GM21515 (cell line): ENCODE measurements around the gene OR2T29.
A peak's percentile ranks its signal among the peaks of the same experiment; 100 is the strongest.
"Not testable (repeated sequence)": the region's sequence is repeated elsewhere in the genome, so short reads cannot be mapped to it uniquely, and the experiment has no call there.

Experiments
- ATAC-seq: cut with Tn5 transposase; IDR thresholded peaks from one replicate; pipeline ENCODE4 v1.9.1; 2021; ENCODE audit not compliant: unreplicated experiment

OR2T29 gene, protein sequence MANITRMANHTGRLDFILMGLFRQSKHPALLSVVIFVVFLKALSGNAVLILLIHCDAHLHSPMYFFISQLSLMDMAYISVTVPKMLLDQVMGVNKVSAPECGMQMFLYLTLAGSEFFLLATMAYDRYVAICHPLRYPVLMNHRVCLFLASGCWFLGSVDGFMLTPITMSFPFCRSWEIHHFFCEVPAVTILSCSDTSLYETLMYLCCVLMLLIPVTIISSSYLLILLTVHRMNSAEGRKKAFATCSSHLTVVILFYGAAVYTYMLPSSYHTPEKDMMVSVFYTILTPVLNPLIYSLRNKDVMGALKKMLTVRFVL

DNA sequence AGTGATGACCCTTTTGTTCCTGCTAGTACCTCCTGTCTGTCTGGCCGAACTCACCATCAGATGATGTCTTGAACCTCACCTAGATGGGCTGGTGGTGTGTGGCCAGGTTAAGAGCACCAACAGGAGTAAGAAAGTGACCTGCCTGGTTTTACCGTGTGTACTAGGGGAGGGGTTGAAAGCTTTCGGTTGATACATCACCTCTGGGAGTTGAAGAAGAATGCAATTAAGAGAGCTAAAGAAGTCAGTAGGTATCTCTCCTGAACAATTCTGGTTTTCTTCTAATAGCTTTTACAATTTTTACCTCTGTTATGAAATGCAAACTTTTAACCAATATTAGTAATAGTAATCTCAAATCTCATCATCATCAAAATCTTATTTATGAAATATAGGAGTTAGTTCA is at the start of gene OR2T29:
TSS of gene OR2T29 (minus strand) at position 101 of the 400 bp plus-strand sequence. CDS start 3,281 bp downstream, outside the sequence.
- ATAC-seq = not testable (repeated sequence)

DNA sequence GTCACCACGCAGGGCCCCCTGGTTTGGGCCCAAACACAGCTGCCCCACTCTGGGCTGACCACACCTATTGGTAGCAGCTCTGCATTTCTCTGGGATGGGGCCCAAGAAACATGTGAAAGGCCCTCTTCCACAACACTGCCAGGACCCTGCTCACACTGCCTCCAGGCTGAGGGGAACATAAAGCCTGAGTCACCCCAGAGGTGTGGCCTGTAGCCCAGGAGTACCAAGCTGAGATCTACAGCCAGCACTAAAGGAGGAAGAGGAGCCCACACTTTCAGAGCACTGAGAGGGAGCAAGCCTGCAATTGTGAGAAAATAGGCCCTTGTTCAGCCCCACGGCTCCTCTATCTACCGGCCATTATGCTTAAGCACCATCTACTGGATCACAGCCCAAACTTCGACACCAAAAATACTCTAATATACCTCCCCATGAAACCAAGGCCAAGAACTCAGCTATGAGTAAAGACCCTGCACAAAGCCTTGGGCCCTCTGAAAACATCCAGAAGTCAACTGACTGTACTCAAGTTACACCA is 49.4 kb upstream of the OR2T29 start:
- ATAC-seq = no peak

GRCh38 chr1:248610301-248610700 is 47.7 kb upstream of the OR2T29 start:
- ATAC-seq = no peak

DNA sequence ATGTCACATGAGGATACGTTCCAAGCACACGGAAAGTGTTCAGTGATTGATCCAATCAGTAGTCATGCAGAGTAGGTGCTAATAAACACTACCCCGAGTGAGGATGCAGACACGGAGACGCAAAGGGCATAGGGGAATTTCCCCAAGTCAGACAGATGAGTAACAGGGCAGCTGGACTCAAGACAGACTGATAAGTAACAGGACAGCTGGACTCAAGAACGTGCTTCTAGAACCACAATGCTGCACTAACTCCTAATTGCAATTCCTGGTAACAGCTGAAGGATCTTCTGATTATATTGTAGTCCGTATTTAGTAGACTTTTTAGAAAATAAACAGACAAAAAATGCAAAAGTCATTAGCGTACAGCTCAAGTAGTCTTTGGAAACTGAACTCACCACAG is 36.8 kb upstream of the OR2T29 start:
- ATAC-seq = no peak

- no peak for ATAC-seq
Measured at GRCh38 chr1:248597589-248597988, 35.0 kb upstream of the OR2T29 start, which contains the start of gene OR2T10. TSS of gene OR2T10 (minus strand) at chr1:248597700. CDS start at chr1:248593768, 3,932 bp downstream.

DNA sequence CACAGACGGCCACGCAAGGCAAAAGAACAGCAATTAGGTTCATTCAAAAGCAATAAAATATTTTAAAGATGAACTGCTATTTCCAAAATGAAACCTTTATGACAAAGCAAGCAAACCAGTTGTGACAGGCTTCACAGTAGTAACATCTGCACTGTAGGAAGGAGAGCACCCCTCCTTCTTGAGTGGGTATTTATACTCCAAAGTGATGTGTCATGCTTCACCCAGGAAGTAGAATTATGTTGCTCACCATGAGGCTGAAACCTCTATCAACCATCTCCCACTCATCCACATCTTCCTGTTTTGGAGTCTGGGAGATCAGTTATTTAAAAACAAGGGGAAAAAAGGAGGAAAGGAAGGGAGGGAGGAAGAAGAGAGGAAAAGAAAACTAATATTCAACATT is 34.0 kb upstream of the OR2T29 start:
- no peak for ATAC-seq

- no peak for ATAC-seq
Measured at GRCh38 chr1:248593226-248593625, 30.7 kb upstream of the OR2T29 start.

DNA sequence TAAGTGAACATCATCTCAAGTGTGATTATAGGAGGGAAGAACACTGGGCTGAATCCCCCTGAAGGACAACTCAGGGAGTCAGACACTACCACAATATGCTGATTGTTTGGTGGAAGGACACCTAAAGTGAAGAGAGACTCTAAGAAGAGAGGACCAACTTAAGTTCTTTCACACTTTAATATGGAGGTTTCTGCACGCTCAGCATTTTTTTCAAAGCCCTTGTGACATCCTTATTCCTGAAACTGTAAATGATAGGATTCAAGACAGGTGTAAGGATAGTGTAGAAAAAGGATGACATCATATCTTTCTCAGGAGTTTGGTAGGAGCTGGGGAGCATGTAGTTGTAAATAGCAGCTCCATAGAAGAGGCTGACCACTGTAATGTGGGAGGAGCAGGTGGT is 30.1 kb upstream of the OR2T29 start:
- ATAC-seq = no peak

DNA sequence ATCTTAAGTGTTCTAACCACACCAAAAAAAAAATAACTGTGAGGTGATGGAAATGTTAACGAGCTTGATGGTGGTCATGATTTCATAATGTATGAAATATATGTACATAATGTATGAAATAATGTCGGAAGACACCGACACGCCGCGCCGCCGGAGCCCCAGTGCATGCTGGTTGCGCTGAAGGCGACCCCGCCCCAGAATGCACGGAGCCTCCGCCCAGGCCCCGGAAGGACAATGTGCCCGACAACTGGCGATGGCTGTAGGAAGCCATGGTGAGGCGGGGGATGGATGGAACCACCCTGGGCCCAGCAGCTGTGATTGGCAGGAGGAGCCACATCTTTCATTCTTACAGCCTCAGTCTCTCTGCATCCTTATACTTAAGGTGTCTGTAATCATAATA is 27.5 kb upstream of the OR2T29 start:
- no peak for ATAC-seq

DNA sequence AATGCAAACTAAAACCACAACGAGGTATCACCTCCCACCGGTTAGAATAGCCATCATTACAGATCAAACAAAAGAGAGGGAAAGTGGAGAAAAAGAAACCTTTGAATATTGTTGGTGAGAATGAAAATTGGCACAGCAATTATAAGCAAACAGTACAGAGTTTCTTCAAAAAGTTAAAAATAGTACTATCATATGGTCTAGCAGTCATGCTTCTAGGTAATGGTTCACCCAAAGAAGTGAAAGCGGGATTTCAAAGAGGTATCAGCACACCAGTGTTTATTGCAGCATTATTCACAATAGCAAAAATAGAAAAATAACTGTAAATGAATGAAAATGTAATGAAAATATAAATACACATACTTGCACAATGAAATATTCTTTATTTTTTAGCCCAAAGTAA is 26.8 kb upstream of the OR2T29 start:
- ATAC-seq = no peak

GRCh38 chr1:248585266-248585665 is 22.7 kb upstream of the OR2T29 start:
- ATAC-seq = no peak

- no peak for ATAC-seq
Measured at GRCh38 chr1:248576260-248576980, 13.8 kb upstream of the OR2T29 start.

DNA sequence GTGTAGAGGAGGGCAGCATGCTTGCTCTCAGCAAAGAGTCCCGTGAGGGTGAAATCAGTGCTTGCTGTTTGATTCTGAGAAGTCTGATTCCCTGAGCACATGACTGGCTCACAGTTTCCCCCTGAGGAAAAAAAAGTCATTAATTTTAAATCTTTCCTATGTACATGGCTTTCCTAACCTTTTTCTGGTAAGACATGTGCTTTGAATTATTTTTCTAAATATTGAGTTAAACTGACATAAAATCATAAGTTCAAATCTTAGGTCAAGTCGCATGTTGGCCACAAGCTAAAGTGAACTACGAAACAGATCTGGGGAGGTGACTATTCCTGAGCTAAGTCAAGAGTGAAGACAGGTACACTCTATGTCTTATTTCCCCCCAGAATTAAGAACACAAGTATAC is 12.1 kb upstream of the OR2T29 start, which contains the start of gene OR2T34:
TSS of gene OR2T34 (minus strand) at position 101 of the 400 bp plus-strand sequence. CDS start at position 101, 0 bp downstream.
- ATAC-seq = not testable (repeated sequence)

DNA sequence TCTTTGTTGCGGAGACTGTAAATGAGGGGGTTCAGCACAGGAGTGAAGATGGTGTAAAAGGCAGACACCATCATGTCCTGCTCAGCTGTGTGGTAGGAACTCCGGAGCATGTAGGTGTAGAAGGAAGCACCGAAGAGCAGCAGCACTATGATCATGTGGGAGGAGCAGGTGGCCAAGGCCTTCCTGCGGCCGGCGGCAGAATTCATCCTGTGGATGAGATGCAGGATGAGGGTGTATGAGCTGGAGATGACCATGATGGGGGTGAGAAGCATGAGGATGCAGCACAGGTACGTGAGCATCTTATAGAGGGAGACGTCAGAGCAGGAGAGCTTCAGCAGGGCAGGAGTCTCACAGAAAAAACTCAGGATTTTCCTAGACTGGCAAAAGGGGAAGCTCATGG is 11.3 kb upstream of the OR2T29 start:
- ATAC-seq = not testable (repeated sequence)

DNA sequence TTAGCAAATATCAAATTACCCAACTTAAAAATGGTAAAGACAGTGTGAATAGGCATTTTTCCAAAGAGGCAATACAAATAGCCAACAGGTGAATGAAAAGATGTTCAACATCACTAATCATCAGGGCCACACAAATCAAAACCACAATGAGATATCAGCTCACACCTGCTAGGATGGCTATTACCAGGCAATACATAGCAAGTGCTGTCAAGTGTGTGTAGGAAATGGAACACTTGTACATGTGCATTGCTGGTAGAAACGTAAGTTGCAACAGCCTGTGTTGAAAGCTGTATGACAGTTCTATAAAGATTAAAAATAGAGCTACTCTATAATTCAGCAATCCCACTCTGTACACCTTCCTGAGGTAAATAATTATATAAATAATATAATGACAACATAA is 9.5 kb upstream of the OR2T29 start:
- ATAC-seq = peak; percentile 95

- not testable (repeated sequence) for ATAC-seq
Measured at GRCh38 chr1:248570811-248571210, 8.2 kb upstream of the OR2T29 start.

- not testable (repeated sequence) for ATAC-seq
Measured at GRCh38 chr1:248569049-248569448, 6.5 kb upstream of the OR2T29 start.

- ATAC-seq = peak; percentile 72
Measured at GRCh38 chr1:248565530-248566373, 3.2 kb upstream of the OR2T29 start.

DNA sequence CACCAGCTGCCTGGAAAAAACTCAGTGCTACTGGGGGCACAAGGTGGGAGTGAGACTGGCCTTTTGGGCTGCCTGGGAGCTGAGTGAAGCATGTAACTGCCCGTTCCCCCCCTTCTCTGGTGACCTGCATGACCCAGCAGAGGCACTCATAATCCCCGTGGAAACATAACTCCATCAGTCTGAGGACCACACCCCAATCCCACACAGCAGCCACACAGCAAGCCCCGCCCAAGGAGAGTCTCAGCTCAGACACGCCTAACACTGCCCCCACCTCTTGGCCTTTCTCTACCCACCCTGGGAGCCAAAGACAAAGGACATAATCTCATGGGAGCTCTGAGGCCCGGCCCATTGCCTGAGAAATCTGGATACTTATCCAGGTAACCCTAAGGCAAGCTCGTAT is 11.5 kb downstream of the OR2T29 start:
- not testable (repeated sequence) for ATAC-seq

- not testable (repeated sequence) for ATAC-seq
Measured at GRCh38 chr1:248547383-248547782, 15.2 kb downstream of the OR2T29 start.

GRCh38 chr1:248537449-248537848 is 25.1 kb downstream of the OR2T29 start:
- not testable (repeated sequence) for ATAC-seq
